ENCODE results near the gene AGRP.

Gene AGRP

DNA sequence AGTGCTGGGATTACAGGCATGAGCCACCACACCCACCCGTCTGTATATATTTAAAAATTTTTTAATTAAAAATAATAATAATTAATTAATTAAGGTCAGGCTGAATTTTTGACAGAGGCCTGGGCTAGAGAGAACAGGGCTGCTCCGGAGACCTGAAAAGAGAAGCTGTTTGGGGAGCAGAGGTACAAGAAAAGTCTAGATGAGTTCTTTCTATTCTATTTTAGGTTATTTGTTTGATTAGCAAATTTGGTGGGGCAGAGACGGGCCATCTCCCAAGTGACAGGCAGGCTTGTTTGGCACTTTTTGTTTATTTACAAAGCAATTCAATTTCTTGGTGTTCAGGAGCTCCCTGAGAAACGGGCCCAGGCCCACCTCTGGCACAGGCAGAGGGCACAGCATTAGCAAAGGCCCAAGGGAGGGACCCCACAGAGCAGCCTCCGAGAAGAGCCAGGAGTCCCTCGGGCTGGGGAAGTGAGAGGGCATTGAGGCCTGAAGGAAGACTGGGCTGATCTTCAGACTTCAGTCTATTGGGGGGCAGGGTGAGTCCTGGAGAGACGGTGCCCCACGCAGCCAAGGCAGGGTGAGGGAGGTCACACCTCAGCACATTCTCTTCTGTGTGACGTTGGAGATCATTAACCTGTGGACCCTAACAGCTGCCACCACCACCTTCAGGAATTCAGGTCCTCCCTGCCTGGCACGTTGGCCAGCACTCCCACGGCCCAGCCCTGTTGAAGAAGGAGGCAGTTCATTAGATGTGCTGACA, 34.5 kb upstream of the AGRP start (continued):
- TF ChIP-seq GFI1B (tag by site-specific recombination; IDR thresholded peaks at IDR 0.05) (no peak), ZNF510 (tag by site-specific recombination; IDR thresholded peaks at IDR 0.05; ENCODE audit: insufficient replicate concordance) (no peak), ZXDB (tag by site-specific recombination; IDR thresholded peaks at IDR 0.05) (no peak), ZFP41 (tag by site-specific recombination; IDR thresholded peaks at IDR 0.05; ENCODE audit: borderline replicate concordance) (no peak), ZNF549 (tag by site-specific recombination; IDR thresholded peaks at IDR 0.05) (no peak)
- TF ChIP-seq, protein P1, sequence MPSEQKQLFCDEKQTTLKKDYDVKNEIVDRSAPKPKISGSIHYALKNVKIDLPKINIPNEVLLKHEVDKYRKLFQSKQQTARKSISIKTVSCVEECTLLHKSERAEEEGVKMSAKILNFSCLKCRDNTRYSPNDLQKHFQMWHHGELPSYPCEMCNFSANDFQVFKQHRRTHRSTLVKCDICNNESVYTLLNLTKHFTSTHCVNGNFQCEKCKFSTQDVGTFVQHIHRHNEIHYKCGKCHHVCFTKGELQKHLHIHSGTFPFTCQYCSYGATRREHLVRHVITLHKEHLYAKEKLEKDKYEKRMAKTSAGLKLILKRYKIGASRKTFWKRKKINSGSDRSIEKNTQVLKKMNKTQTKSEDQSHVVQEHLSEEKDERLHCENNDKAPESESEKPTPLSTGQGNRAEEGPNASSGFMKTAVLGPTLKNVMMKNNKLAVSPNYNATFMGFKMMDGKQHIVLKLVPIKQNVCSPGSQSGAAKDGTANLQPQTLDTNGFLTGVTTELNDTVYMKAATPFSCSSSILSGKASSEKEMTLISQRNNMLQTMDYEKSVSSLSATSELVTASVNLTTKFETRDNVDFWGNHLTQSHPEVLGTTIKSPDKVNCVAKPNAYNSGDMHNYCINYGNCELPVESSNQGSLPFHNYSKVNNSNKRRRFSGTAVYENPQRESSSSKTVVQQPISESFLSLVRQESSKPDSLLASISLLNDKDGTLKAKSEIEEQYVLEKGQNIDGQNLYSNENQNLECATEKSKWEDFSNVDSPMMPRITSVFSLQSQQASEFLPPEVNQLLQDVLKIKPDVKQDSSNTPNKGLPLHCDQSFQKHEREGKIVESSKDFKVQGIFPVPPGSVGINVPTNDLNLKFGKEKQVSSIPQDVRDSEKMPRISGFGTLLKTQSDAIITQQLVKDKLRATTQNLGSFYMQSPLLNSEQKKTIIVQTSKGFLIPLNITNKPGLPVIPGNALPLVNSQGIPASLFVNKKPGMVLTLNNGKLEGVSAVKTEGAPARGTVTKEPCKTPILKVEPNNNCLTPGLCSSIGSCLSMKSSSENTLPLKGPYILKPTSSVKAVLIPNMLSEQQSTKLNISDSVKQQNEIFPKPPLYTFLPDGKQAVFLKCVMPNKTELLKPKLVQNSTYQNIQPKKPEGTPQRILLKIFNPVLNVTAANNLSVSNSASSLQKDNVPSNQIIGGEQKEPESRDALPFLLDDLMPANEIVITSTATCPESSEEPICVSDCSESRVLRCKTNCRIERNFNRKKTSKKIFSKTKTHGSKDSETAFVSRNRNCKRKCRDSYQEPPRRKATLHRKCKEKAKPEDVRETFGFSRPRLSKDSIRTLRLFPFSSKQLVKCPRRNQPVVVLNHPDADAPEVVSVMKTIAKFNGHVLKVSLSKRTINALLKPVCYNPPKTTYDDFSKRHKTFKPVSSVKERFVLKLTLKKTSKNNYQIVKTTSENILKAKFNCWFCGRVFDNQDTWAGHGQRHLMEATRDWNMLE (tag by site-specific recombination; conservative IDR thresholded peaks at IDR 0.05; ENCODE audit: low read depth), result no peak

DNA sequence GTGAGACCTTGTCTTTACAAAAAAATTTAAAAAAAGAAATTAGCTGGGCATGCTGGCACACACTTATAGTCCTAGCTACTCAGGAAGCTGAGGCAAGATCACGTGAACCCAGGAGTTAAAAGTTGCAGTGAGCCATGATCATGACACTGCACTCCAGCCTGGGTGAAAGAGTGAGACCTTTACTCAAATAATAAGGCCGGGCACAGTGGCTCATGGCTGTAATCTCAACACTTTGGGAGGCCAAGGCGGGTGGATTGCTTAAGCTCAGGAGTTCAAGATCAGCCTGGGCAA, 33.8 kb upstream of the AGRP start:
- TF ChIP-seq, protein P2, sequence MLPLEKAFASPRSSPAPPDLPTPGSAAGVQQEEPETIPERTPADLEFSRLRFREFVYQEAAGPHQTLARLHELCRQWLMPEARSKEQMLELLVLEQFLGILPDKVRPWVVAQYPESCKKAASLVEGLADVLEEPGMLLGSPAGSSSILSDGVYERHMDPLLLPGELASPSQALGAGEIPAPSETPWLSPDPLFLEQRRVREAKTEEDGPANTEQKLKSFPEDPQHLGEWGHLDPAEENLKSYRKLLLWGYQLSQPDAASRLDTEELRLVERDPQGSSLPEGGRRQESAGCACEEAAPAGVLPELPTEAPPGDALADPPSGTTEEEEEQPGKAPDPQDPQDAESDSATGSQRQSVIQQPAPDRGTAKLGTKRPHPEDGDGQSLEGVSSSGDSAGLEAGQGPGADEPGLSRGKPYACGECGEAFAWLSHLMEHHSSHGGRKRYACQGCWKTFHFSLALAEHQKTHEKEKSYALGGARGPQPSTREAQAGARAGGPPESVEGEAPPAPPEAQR (tag by site-specific recombination; IDR thresholded peaks at IDR 0.05), result no peak
- TF ChIP-seq ZNF660 (tag by site-specific recombination; IDR thresholded peaks at IDR 0.05) (no peak), ZNF112 (tag by site-specific recombination; IDR thresholded peaks at IDR 0.05) (no peak), ZNF558 (tag by site-specific recombination; IDR thresholded peaks at IDR 0.05) (no peak), ZFP37 (tag by site-specific recombination; IDR thresholded peaks at IDR 0.05) (no peak), ZNF76 (tag by site-specific recombination; IDR thresholded peaks at IDR 0.05; ENCODE audit: borderline replicate concordance, low read depth) (no peak), ZNF843 (tag by site-specific recombination; IDR thresholded peaks at IDR 0.05) (no peak), GLI2 (tag by site-specific recombination; IDR thresholded peaks at IDR 0.05; ENCODE audit: borderline replicate concordance, low read depth) (no peak)
- CTCF ChIA-PET, result interaction anchor here (0.6 to 5.6 kb wide), 15 partner anchors 9 to 563 kb away, joined by 3 to 92 read pairs (median 4); partner anchors contain the start of genes ATP6V0D1 and CARMIL2
- Histone ChIP-seq H3K9me3 (ENCODE audit: control insufficient read depth, insufficient read depth, low read depth, low read length) (no peaks in the 10 kb centered on the region), H3K4me1 (ENCODE audit: control insufficient read depth, insufficient read depth, low read length) (no peaks in the 10 kb centered on the region), H3K4me3 (ENCODE audit: low read depth, low read length) (no peak overlapping the region), H3K27ac (ENCODE audit: extremely low read depth, low read depth, low read length) (no peak overlapping the region), H3K36me3 (ENCODE audit: control insufficient read depth in 2 of 2, insufficient read depth in 1 of 2, low read length in 2 of 2) (no peaks in the 10 kb centered on the region)
- POLR2A ChIA-PET, result interaction anchor here (0.6 to 0.8 kb wide), 2 partner anchors 36 to 267 kb away, joined by 3 read pairs; partner anchors contain the start of gene ATP6V0D1

DNA sequence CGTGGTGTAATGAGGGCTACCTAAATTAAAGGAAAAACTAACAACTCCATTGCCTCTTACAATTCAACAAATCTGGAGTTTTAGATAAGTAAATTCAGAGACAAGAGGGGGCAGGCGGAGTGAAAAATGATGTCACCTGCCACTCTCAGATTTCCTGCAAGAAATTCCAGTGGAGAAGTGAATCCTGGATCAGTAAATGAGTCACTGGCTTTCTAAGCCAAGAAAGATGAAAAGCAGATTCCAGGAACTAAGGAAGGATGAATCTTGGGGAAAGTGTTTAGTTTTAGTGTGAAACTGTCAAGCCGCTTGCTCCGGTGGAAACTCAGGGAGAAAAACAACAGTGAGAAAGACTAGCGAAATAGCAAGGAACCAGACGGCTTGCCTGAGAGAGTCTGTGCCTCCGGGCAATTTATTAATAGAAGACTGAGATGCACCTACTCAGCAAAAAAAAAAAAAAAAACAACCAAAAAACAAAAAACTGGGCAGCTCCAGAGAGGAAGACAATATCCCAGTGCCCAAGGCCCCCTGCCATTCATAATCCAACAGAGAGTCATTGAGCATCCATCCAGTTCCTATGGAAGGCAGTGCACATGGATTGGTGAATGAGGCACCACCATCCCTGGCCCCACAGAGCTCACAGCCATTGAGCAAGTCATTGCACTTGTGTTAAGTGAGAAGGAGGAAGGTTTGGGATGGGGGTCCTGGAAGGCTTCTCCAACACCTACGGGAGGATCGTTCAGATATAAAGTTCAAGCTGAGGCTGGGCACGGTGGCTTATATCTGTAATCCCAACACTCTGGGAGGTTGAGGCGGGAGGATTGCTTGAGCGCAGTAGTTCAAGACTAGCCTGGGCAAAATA, 33.2 kb upstream of the AGRP start:
- no peak overlapping the region for H3K4me3 ChIP-seq (ENCODE audit: low read depth, low read length)
- TF ChIP-seq ZBTB17 (tag by site-specific recombination; IDR thresholded peaks at IDR 0.05), result peak; percentile 8; the same call in 1 of the 2 replicates
- no peak for TF ChIP-seq ZNF626 (tag by site-specific recombination; IDR thresholded peaks at IDR 0.05)
- TF ChIP-seq PRDM1 (tag by site-specific recombination; IDR thresholded peaks at IDR 0.05), result peak; percentile 92
- no peaks in the 10 kb centered on the region for H3K4me1 ChIP-seq (ENCODE audit: control insufficient read depth, insufficient read depth, low read length)
- CTCF ChIA-PET, result interaction anchor here (0.6 to 5.6 kb wide), 24 partner anchors 10 to 563 kb away, joined by 3 to 92 read pairs (median 3); partner anchors contain the start of genes ATP6V0D1 and CARMIL2
- H3K36me3 ChIP-seq (ENCODE audit: control insufficient read depth in 2 of 2, insufficient read depth in 1 of 2, low read length in 2 of 2), result no peaks in the 10 kb centered on the region
- no peaks in the 10 kb centered on the region for H3K9me3 ChIP-seq (ENCODE audit: control insufficient read depth, insufficient read depth, low read depth, low read length)
- no peak overlapping the region for H3K27ac ChIP-seq (ENCODE audit: extremely low read depth, low read depth, low read length)
- POLR2A ChIA-PET, result interaction anchor here (0.5 to 1.3 kb wide), 4 partner anchors 36 to 268 kb away, joined by 3 read pairs; partner anchors contain the start of genes ACD, ATP6V0D1 and HSD11B2

Measured in HEK293 (cell line).